Mesendoderm (in vitro differentiated cells): ENCODE results near the gene ARMC12.
A peak's percentile ranks its signal among the peaks of the same experiment; 100 is the strongest.

Experiments used
- DNase-seq: peaks from one replicate; pipeline ENCODE4 v3.0.0; 2013
- H2AK5ac ChIP-seq: 2 replicates; pipeline ENCODE4 v1.6.1; 2013; ENCODE audit warnings: low read length, inconsistent platforms
- H2BK120ac ChIP-seq: 2 replicates; pipeline ENCODE4 v1.6.1; 2013; ENCODE audit warnings: low read depth, mild to moderate bottlenecking, low read length, moderate library complexity, mixed read lengths
- H2BK15ac ChIP-seq: replicated peaks from 2 replicates; pipeline ENCODE4 v1.6.1; 2013; ENCODE audit warnings: low read depth, mild to moderate bottlenecking, moderate library complexity
- H2BK5ac ChIP-seq: 2 replicates; pipeline ENCODE4 v1.6.1; 2013; ENCODE audit warnings: low read length, inconsistent platforms
- H3K18ac ChIP-seq: 2 replicates; pipeline ENCODE4 v1.6.1; 2013; ENCODE audit warnings: mild to moderate bottlenecking, low read length, mixed read lengths
- H3K23ac ChIP-seq: one replicate; pipeline ENCODE4 v1.6.1; 2013; ENCODE audit warnings: low read length
- H3K27ac ChIP-seq: 2 replicates; pipeline ENCODE4 v1.5.1; 2013; ENCODE audit warnings: low read depth, mild to moderate bottlenecking, inconsistent platforms, low read length, moderate library complexity
- H3K27me3 ChIP-seq: 2 replicates; pipeline ENCODE4 v1.6.1; 2013; ENCODE audit warnings: low read length, control low read depth, mild to moderate bottlenecking, inconsistent platforms; ENCODE audit not compliant: insufficient read depth, poor library complexity
- H3K36me3 ChIP-seq: 2 replicates; pipeline ENCODE4 v1.6.1; 2013; ENCODE audit warnings: low read length, inconsistent platforms; ENCODE audit not compliant: control insufficient read depth, insufficient read depth
- H3K4ac ChIP-seq: one replicate; pipeline ENCODE4 v1.6.1; 2013; ENCODE audit warnings: low read depth, mild to moderate bottlenecking, low read length, moderate library complexity
- H3K4me1 ChIP-seq: 2 replicates; pipeline ENCODE4 v1.6.1; 2013; ENCODE audit warnings: low read depth, low read length, inconsistent platforms; ENCODE audit not compliant: control insufficient read depth
- H3K4me2 ChIP-seq: 2 replicates; pipeline ENCODE4 v1.6.1; 2013; ENCODE audit warnings: low read length
- H3K4me3 ChIP-seq: 2 replicates; pipeline ENCODE4 v1.5.1; 2013; ENCODE audit warnings: mild to moderate bottlenecking, low read length
- H3K56ac ChIP-seq: one replicate; pipeline ENCODE4 v1.6.1; 2013; ENCODE audit warnings: low read length
- H3K79me1 ChIP-seq: 2 replicates; pipeline ENCODE4 v1.6.1; 2013; ENCODE audit warnings: low read length, inconsistent platforms
- H3K79me2 ChIP-seq: 2 replicates; pipeline ENCODE4 v1.6.1; 2013; ENCODE audit warnings: mild to moderate bottlenecking, low read length; ENCODE audit not compliant: control insufficient read depth, insufficient read depth
- H3K9ac ChIP-seq: 2 replicates; pipeline ENCODE4 v1.6.1; 2013; ENCODE audit warnings: low read length, inconsistent platforms
- H4K5ac ChIP-seq: one replicate; pipeline ENCODE4 v1.6.1; 2013; ENCODE audit warnings: low read length
- H4K8ac ChIP-seq: one replicate; pipeline ENCODE4 v1.6.1; 2013; ENCODE audit warnings: low read depth, mild to moderate bottlenecking, control low read depth, low read length, moderate library complexity
- WGBS: extraction: QIAGEN DNeasy Blood & Tissue Kit; methylation state at CpG from one replicate; pipeline ENCODE4 v1.1.7; 2013; ENCODE audit warnings: low lambda C conversion rate, missing lambda C conversion rate; ENCODE audit not compliant: insufficient coverage; ENCODE audit errors: extremely low coverage; 5-methylcytosine and 5-hydroxymethylcytosine counted together

Gene ARMC12

DNA sequence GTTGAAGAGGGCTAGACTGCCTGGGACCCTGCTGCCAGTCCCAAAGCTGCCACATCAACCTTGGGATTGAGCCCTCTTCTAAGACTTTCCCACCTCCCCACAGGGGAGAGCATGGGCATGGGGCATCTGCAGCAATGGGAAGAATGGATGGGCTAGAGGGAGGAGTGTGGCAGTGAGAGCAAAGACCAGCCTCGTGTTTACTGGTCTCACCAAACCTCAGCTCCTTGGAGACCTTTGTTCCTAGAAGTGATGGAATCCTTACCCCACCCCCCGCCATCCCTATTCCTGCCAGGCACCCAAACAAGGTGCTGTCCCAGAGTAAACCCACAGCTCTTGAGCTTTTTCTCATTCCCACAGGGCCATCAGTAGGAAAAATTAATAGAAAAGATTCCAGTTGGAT is 20.0 kb upstream of the ARMC12 start:
- H3K79me1 ChIP-seq = no peaks in the 10 kb centered on the region
- no peak overlapping the region for H3K27ac ChIP-seq
- H3K4me2 ChIP-seq = no peak overlapping the region
- DNase-seq = no peak
- no peak overlapping the region for H2BK15ac ChIP-seq
- H3K9ac ChIP-seq = no peak overlapping the region
- WGBS = no CpG with 5 or more reads among the region's 2 CpGs
- H3K18ac ChIP-seq = no peak overlapping the region
- no peaks in the 10 kb centered on the region for H3K79me2 ChIP-seq
- H3K4ac ChIP-seq = no peak overlapping the region
- no peak overlapping the region for H3K4me3 ChIP-seq
- H3K4me1 ChIP-seq = peaks cover 7% of the 10 kb centered on the region
- no peak overlapping the region for H4K8ac ChIP-seq
- no peaks in the 10 kb centered on the region for H3K27me3 ChIP-seq
- no peak overlapping the region for H3K23ac ChIP-seq
- no peak overlapping the region for H2BK120ac ChIP-seq
- no peak overlapping the region for H2BK5ac ChIP-seq
- no peak overlapping the region for H3K56ac ChIP-seq
- no peak overlapping the region for H4K5ac ChIP-seq
- no peaks in the 10 kb centered on the region for H3K36me3 ChIP-seq
- no peak overlapping the region for H2AK5ac ChIP-seq

GRCh38 chr6:35717449-35718374 is 19.1 kb upstream of the ARMC12 start:
- Histone ChIP-seq H3K36me3 (no peaks in the 10 kb centered on the region), H2AK5ac (no peak overlapping the region), H3K79me1 (no peaks in the 10 kb centered on the region), H3K4me2 (no peak overlapping the region), H3K27me3 (no peaks in the 10 kb centered on the region), H4K8ac (no peak overlapping the region), H3K4me1 (peaks cover 7% of the 10 kb centered on the region), H3K27ac (no peak overlapping the region), H3K18ac (no peak overlapping the region), H2BK120ac (no peak overlapping the region), H4K5ac (no peak overlapping the region), H2BK5ac (no peak overlapping the region), H3K9ac (no peak overlapping the region), H3K4me3 (no peak overlapping the region), H3K79me2 (no peaks in the 10 kb centered on the region), H3K56ac (peak overlapping the region; percentile 19), H3K23ac (peak overlapping the region; percentile 35), H2BK15ac (no peak overlapping the region), H3K4ac (no peak overlapping the region)
- no CpG with 5 or more reads among the region's 19 CpGs for WGBS
- DNase-seq = no peak

DNA sequence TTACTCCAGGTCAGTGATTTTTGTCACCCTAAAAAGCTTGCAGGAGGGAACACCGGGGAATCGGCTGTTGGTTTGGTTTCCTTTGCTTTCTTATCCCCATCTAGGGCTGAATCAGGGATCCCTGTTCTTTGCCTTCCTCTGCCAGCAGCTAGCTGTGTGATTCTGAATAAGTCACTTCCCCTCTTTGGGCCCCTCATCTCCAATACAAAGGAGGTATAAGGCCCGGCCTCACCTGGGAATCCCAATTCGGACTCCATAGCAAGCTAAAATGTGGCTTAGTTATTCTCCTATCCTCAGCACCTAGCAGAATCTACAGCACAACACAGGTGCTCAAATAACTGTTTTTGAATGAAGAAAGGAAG is 18.5 kb upstream of the ARMC12 start:
- Histone ChIP-seq H3K23ac (no peak overlapping the region), H2AK5ac (no peak overlapping the region), H2BK15ac (no peak overlapping the region), H3K4ac (no peak overlapping the region), H3K4me3 (no peak overlapping the region), H3K18ac (no peak overlapping the region), H3K27me3 (no peaks in the 10 kb centered on the region), H3K27ac (peak overlapping the region; percentile 8), H3K79me1 (no peaks in the 10 kb centered on the region), H2BK5ac (no peak overlapping the region), H3K4me2 (no peak overlapping the region), H3K56ac (no peak overlapping the region), H3K36me3 (no peaks in the 10 kb centered on the region), H4K5ac (no peak overlapping the region), H3K9ac (no peak overlapping the region), H3K79me2 (no peaks in the 10 kb centered on the region), H2BK120ac (no peak overlapping the region), H3K4me1 (peaks cover 7% of the 10 kb centered on the region), H4K8ac (no peak overlapping the region)
- DNase-seq = no peak
- no CpG with 5 or more reads among the region's 4 CpGs for WGBS

DNA sequence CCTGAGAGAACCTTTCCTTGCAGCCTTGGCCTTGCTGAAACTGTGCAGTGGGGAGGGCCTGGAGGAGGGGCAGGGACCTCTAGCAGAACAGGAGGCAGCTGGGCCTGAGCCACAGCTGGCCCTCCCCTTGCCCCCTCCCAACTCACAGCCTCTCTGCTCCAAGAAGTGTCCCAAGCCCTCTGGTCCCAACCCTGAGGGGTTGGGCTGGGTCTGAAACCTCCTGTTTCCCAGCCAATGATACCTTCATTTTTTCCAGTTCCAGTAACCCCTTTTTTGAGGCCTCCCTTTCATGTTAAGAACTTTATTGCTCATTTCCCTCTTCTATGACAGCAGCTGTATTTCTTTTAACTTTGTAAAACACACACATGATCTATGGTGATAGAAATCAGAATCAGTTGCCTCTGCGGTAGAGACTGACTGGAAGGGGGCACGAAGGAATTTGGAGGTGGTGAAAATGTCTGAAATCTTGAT is 17.9 kb upstream of the ARMC12 start:
- H3K56ac ChIP-seq = peak overlapping the region; percentile 20
- no peak overlapping the region for H3K4ac ChIP-seq
- H3K9ac ChIP-seq = no peak overlapping the region
- H4K5ac ChIP-seq = no peak overlapping the region
- H3K23ac ChIP-seq = no peak overlapping the region
- H2BK15ac ChIP-seq = no peak overlapping the region
- DNase-seq = no peak
- H3K18ac ChIP-seq = no peak overlapping the region
- H3K79me2 ChIP-seq = no peaks in the 10 kb centered on the region
- H3K36me3 ChIP-seq = no peaks in the 10 kb centered on the region
- H3K4me1 ChIP-seq = peaks cover 7% of the 10 kb centered on the region
- H4K8ac ChIP-seq = no peak overlapping the region
- H2AK5ac ChIP-seq = no peak overlapping the region
- no peak overlapping the region for H3K27ac ChIP-seq
- no peak overlapping the region for H2BK5ac ChIP-seq
- H3K79me1 ChIP-seq = no peaks in the 10 kb centered on the region
- no peaks in the 10 kb centered on the region for H3K27me3 ChIP-seq
- no CpG with 5 or more reads among the region's 2 CpGs for WGBS
- H2BK120ac ChIP-seq = no peak overlapping the region
- H3K4me3 ChIP-seq = no peak overlapping the region
- H3K4me2 ChIP-seq = no peak overlapping the region

DNA sequence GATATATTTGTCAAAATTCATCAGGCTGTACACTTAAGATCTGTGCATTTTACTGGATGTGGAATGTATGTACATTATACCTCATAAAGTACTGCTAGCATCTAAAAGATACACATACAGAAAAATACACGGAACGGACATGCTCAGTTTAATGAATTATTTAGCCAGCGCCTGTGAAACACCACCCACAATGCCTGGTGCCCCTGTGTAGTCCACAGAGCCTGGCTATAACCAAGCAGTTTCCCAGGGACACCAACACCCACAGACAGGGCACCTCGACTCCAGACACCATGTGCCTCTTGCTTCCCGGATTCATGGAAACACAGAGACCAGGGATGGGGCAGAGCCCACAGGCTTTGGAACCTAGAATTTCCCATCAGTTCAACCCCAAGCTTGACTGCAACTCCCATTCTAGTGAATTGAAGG is 17.4 kb upstream of the ARMC12 start:
- H3K4ac ChIP-seq = no peak overlapping the region
- no peaks in the 10 kb centered on the region for H3K79me1 ChIP-seq
- peaks cover 7% of the 10 kb centered on the region for H3K4me1 ChIP-seq
- no peak overlapping the region for H2BK15ac ChIP-seq
- no peaks in the 10 kb centered on the region for H3K27me3 ChIP-seq
- no peak overlapping the region for H3K9ac ChIP-seq
- H4K8ac ChIP-seq = no peak overlapping the region
- H3K23ac ChIP-seq = no peak overlapping the region
- H2BK120ac ChIP-seq = no peak overlapping the region
- no peak overlapping the region for H2BK5ac ChIP-seq
- H4K5ac ChIP-seq = no peak overlapping the region
- no peak for DNase-seq
- H3K36me3 ChIP-seq = no peaks in the 10 kb centered on the region
- peak overlapping the region; percentile 55 for H3K27ac ChIP-seq
- no peak overlapping the region for H2AK5ac ChIP-seq
- no CpG with 5 or more reads among the region's 5 CpGs for WGBS
- H3K56ac ChIP-seq = no peak overlapping the region
- peak overlapping the region; percentile 8 for H3K18ac ChIP-seq
- H3K4me2 ChIP-seq = no peak overlapping the region
- H3K79me2 ChIP-seq = no peaks in the 10 kb centered on the region
- H3K4me3 ChIP-seq = no peak overlapping the region
